HuH-7.5 (cell line): Measurements from ENCODE around the gene GLT1D1.

ENCODE experiments used
- DNase-seq: peaks from one replicate; pipeline ENCODE4 v3.0.0; 2011; ENCODE audit warnings: low spot score

Gene GLT1D1

DNA sequence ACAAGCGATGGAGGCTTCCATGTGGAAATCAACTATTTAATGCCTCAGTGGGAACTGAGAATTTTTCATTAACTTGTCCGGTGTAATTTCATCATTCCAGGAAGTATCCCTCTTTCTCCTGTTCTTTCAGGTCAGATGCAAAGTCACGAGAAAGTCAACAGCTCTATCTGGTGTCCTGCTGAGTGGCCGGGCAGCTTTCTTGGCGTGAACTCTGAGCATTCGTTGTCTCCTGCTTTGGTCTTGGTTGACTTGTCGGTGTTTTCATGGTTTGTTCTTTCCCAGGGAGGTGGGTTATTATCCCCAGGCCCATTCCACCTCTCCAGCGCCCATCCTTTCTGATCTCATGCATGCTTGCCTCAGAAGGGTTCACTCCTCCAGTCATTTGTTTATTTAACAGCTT, 149.1 kb downstream of the GLT1D1 start:
- DNase-seq = no peak

DNA sequence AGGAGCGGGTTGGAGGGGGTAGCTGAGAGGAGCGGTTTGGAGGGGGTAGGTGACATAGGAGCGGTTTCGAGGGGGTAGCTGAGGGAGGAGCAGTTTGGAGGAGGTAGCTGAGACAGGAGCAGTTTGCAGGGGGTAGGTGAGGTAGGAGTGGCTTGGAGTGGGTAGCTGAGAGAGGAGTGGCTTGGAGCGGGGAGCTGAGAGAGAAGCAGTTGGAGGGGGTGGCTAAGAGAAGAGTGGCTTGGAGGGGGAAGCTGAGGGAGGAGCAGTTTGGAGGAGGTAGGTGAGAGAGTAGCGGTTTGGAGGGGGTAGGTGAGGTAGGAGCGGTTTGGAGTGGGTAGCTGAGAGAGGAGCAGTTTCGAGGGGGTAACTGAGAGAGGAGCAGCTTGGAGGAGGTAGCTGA, 152.1 kb downstream of the GLT1D1 start:
- no peak for DNase-seq

DNA sequence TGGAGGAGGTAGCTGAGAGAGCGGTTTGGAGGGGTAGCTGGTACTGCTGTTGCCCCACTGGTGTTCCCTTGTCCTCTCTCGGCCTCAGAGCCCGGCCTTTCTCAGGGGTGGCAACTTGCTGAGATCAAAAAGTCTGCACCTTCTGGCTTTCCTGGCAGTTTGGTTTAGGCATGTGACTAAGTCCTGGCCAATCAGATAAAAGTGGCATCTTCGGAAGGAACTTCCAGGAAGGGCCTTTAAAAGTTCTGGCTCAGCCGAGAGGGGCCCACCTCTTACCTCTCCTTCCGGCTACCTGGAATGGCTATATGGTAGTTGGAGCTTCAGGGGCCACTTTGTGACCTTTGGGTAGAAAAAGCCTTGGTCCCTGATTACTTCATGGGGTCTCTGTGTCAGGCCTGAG, 152.6 kb downstream of the GLT1D1 start:
- DNase-seq = no peak

DNA sequence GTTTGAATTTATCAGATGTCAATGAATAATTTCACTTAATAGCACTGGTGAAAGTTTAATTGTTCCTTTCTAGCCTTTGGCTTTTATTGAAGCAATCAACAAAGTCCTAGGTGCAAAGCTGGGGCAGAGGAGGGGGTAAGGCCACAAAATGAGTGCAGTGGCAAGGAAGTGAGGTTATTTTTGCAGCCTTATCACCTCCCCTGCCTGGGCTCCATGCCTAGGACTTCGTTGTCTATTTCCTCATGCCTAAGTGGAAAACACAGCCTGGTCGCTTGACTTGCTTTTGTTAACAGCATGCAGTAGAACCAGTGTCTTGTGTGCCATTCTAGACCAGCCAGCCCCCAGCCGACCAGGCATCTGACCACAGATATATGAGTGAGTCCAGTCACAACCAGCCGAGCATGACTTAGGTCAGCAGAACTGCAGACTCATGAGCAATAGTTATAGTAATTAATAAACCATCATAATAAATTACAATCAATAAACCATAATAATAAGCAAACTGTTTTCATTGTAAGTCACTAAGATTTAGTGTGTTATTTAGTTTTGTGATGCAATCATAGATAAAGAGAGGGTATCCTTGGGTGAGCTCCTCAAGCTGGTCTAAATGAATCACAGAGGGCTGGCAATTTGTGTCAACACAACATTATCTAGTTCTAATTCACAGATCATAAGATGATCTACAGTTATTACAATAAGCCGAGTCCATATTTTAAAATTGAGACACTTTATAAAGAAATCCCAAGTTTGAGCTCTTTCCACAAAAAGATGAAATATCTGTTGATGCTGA, 156.8 kb downstream of the GLT1D1 start:
- no peak for DNase-seq

DNA sequence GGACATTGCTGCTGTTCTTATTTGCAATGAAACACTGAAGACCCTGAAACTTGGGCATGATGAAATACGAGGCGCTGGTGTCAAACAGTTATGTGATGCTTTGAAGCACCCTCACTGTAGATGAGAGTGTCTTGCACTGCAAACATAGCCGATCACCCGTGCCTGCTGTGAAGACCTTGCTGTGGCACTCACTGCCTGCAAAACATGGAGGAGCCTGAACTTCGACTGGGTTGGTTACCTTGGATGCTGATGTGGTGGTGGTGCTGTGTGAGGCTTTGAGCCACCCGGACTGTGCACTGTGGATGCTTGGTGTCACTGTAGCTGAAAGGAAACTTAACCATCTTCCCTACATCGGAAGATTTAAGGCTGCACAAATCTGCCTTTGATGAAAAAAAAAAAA, 162.9 kb downstream of the GLT1D1 start:
- DNase-seq = no peak

DNA sequence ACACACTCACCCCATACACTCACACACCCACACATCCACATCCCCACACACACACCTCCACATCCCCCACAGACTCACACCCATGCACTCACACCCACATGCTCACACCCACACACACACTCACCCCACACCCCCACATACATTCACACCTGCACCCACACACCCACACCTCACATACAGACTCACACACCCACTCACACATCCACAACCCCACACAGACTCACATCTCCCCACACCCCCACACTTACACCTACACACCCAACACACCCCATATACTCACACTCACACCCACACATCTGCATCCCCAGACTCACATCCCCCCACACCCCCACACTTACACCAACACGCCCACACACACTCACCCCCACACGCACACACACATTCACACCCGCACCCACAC, 171.8 kb downstream of the GLT1D1 start:
- DNase-seq = no peak

DNA sequence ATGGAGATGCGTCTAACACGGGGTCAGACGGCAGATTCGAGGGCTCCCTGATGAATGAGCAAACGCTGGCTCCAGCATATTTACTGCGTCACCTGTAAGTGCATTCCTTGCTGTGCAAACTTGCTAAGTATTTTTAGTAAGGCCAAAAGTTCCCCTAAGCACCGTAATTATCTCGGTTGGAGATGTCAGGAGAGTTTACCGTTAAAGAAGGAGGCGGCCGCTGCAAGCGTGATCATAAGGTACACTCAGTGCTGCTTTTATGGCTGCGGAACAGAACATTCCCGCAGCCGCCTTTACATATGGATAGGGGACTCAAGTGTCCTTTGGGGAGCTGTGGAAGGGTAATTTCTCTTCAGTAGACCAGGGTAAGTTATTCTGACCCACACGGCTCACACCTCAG, 175.6 kb downstream of the GLT1D1 start:
- no peak for DNase-seq
